Measurements from ENCODE around the gene LGMN. TPM values are rescaled to one million over a fixed set of nuclear protein-coding genes. Genes with fewer than 3 reads are reported as not detected.

LGMN gene
- total RNA-seq, 1 experiment from 2014 or later = 94.2 TPM

DNA sequence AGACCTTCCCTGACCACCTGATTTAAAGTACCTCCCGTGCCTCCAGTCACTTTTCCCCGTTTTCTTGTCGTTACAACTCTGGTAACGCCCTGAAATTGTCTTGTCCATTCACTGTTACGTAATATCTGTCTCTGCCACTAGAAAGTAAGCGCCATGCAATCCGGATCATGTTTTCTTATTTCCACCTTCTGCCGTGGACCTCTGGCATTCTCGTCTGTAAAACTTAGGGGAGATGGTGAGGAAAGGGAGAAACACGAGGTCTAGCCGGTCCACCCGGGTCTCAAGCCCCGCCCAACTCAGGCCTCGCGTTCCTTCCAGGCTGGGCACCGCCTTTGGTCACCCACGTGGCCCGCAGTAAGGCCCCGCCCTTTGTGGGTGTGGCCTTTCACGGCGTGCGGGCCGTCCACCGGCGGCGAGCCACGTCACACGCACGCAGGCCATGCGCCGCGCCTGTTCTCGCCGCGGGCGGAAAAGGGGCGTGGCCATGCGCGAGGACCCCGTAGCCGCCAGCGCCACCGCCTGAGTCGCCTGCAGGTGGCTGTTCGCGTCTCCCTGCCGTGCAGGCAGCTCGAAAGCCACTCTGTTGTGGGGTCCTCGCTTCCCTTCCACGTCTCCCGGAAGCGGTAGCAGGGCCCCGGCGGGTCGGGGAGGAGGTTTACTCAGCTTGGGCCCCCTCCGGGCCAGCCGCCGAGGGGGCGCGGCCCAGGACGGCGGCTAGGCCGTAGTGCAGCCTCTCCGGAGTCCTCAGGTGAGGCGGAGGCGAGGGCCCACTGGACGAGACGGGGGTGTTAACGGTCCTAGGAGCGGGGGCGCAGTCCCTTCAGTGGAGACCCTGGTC is 45.5 kb upstream of the LGMN start, which contains the start of gene GOLGA5:
Gene GOLGA5, plus strand, starts transcription at position 597 of the 838 bp plus-strand sequence. CDS start 3,133 bp downstream, outside the sequence.
- intact Hi-C loops (cut with micrococcal nuclease; ENCODE audit: unreplicated experiment) = loop anchor here (1.0 kb wide), 1 partner anchor 46 kb away; the partner anchor contains the start of gene LGMN
- peaks cover 13% of the 10 kb centered on the region for H3K4me1 Mint-ChIP-seq (ENCODE audit: low read depth, unreplicated experiment)
- BruUV-seq (replicated peaks) = no TSS peak
- CTCF ChIA-PET = interaction anchor here (0.6 kb wide), 1 partner anchor 1640 kb away, joined by 7 read pairs; no protein-coding TSS in a partner anchor
- H3K4me3 Mint-ChIP-seq (ENCODE audit: unreplicated experiment) = peak within 1 kb of the TSS; percentile 97
- H3K27ac Mint-ChIP-seq (ENCODE audit: unreplicated experiment) = peak within 1 kb of the TSS; percentile 99
- Histone ChIP-seq H3K4me3 (ENCODE audit: low read depth, low read length) (peak within 1 kb of the TSS; percentile 54), H3K4me1 (peaks cover 5% of the 10 kb centered on the region; the same call in 1 of the 2 replicates), H3K9me3 (peaks cover 10% of the 10 kb centered on the region; the same call in 1 of the 2 replicates), H3K27me3 (replicated peaks; ENCODE audit: control insufficient read depth, insufficient read depth, low read length) (no peaks in the 10 kb centered on the region), H3K36me3 (ENCODE audit: control insufficient read depth, insufficient read depth, low read length) (0 out of 2 replicates have a peak, but pooled peaks cover 2% of the 10 kb centered on the region)
- H3K36me3 Mint-ChIP-seq (ENCODE audit: insufficient read depth, unreplicated experiment) = peaks cover 26% of the 10 kb centered on the region
- no peaks in the 10 kb centered on the region for H3K27me3 Mint-ChIP-seq (ENCODE audit: insufficient read depth, unreplicated experiment)
- POLR2A ChIA-PET = interaction anchor here (0.6 to 1.7 kb wide), 3 partner anchors 39 to 85 kb away, joined by 3 to 7 read pairs (median 3); partner anchors contain the start of gene LGMN
- H3K9me3 Mint-ChIP-seq (ENCODE audit: unreplicated experiment) = peaks cover 13% of the 10 kb centered on the region
- peak; percentile 97 to 99 for DNase-seq
- no peak for TF ChIP-seq CTCF (IDR thresholded peaks at IDR 0.05; ENCODE audit: insufficient read depth in 1 of 2, low read depth in 1 of 2, low read length in 1 of 2, severe bottlenecking in 1 of 2, unreplicated experiment in 1 of 2)

DNA sequence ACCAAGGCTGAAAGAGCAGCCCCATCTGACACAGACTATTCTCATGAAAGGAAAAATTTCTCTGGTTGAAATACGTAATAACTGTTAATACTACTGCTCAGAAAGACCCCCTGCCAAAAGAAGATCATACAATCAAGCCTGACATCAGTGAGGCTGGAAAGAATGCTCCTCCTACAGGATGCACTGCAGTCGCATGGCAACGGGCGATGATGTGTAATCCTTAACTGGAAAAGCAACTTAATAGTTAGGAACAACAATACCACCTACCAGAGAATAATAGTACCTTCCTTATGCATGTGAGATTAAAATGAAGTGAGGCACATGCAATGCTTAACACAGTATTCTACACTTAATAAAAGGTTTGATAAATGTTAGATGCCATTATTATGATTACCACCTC is 44.5 kb upstream of the LGMN start:
- CTCF ChIA-PET = no interaction called here
- Histone ChIP-seq H3K9me3 (peaks cover 13% of the 10 kb centered on the region; the same call in 1 of the 2 replicates), H3K4me1 (peaks cover 5% of the 10 kb centered on the region; the same call in 1 of the 2 replicates), H3K36me3 (ENCODE audit: control insufficient read depth, insufficient read depth, low read length) (no peaks in the 10 kb centered on the region), H3K27me3 (replicated peaks; ENCODE audit: control insufficient read depth, insufficient read depth, low read length) (no peaks in the 10 kb centered on the region), H3K4me3 (ENCODE audit: low read depth, low read length) (peak overlapping the region; percentile 54)
- TF ChIP-seq CTCF (IDR thresholded peaks at IDR 0.05; ENCODE audit: insufficient read depth in 1 of 2, low read depth in 1 of 2, low read length in 1 of 2, severe bottlenecking in 1 of 2, unreplicated experiment in 1 of 2) = no peak
- Mint-ChIP-seq H3K9me3 (ENCODE audit: unreplicated experiment) (peaks cover 18% of the 10 kb centered on the region), H3K36me3 (ENCODE audit: insufficient read depth, unreplicated experiment) (peaks cover 18% of the 10 kb centered on the region), H3K27me3 (ENCODE audit: insufficient read depth, unreplicated experiment) (no peaks in the 10 kb centered on the region), H3K27ac (ENCODE audit: unreplicated experiment) (peak overlapping the region; percentile 99), H3K4me1 (ENCODE audit: low read depth, unreplicated experiment) (peaks cover 13% of the 10 kb centered on the region), H3K4me3 (ENCODE audit: unreplicated experiment) (peak overlapping the region; percentile 97)
- POLR2A ChIA-PET = interaction anchor here (1.7 kb wide), 1 partner anchor 44 kb away, joined by 7 read pairs; the partner anchor contains the start of gene LGMN
- DNase-seq = no peak
- BruUV-seq (replicated peaks) = no TSS peak
- intact Hi-C loops (cut with micrococcal nuclease; ENCODE audit: unreplicated experiment) = no loop called here

DNA sequence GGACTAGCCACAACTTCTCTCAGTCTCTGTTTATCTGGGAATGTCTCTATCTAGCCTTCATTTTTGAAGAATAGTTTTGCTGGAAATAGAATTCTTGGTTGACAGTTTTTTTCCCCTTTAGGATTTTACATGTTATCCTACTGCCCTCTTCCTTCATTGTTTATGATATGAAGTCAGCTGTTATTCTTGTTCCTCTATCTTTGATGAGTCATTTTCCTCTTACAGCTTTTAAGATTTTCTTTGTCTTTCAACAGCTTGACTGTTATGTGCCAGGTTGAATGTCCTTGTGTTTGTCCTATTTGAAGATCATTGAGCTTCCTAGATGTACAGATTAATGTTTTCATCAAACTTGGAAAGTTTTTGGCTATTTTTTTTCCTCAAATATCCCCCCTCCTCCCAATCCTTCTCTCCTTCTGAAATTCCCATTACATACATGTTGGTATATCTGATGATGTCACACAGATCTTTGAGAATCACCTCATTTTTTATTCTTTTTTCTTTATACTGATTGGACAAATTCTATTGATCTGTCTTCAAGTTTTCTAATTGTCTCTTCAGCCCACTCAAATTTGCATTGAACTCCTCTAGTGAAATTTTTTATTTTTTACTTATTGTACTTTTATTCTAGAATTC is 41.1 kb upstream of the LGMN start:
- no peak overlapping the region for H3K27ac Mint-ChIP-seq (ENCODE audit: unreplicated experiment)
- Histone ChIP-seq H3K36me3 (ENCODE audit: control insufficient read depth, insufficient read depth, low read length) (no peaks in the 10 kb centered on the region), H3K9me3 (peaks cover 14% of the 10 kb centered on the region; the same call in 1 of the 2 replicates), H3K27me3 (replicated peaks; ENCODE audit: control insufficient read depth, insufficient read depth, low read length) (no peaks in the 10 kb centered on the region), H3K4me1 (no peaks in the 10 kb centered on the region; the same call in 1 of the 2 replicates), H3K4me3 (ENCODE audit: low read depth, low read length) (no peak overlapping the region)
- H3K9me3 Mint-ChIP-seq (ENCODE audit: unreplicated experiment) = peaks cover 18% of the 10 kb centered on the region
- peaks cover 9% of the 10 kb centered on the region for H3K36me3 Mint-ChIP-seq (ENCODE audit: insufficient read depth, unreplicated experiment)
- CTCF ChIA-PET = no interaction called here
- H3K4me1 Mint-ChIP-seq (ENCODE audit: low read depth, unreplicated experiment) = peaks cover 13% of the 10 kb centered on the region
- intact Hi-C loops (cut with micrococcal nuclease; ENCODE audit: unreplicated experiment) = no loop called here
- DNase-seq = no peak
- no peak for TF ChIP-seq CTCF (IDR thresholded peaks at IDR 0.05; ENCODE audit: insufficient read depth in 1 of 2, low read depth in 1 of 2, low read length in 1 of 2, severe bottlenecking in 1 of 2, unreplicated experiment in 1 of 2)
- no peaks in the 10 kb centered on the region for H3K27me3 Mint-ChIP-seq (ENCODE audit: insufficient read depth, unreplicated experiment)
- H3K4me3 Mint-ChIP-seq (ENCODE audit: unreplicated experiment) = no peak overlapping the region
- POLR2A ChIA-PET = no interaction called here
- no TSS peak for BruUV-seq (replicated peaks)

Data from Caco-2 (cell line).